Thoracic aorta (tissue), 2 donors: ENCODE measurements around the gene IFNA16. TPM values are rescaled to one million over a fixed set of nuclear protein-coding genes. Genes with fewer than 3 reads are reported as not detected.
"Not testable (repeated sequence)": the region's sequence is repeated elsewhere in the genome, so short reads cannot be mapped to it uniquely, and the experiment has no call there.

Source experiments
- ATAC-seq: fragments of 150-250 bp; one replicate; pipeline ENCODE4 v1.8.0; 2017; ENCODE audit warnings: low read depth; ENCODE audit not compliant: insufficient number of reproducible peaks, low FRiP score
- DNase-seq: peaks from one replicate; pipeline ENCODE4 v3.0.0-alpha.2; 2020; ENCODE audit warnings: low spot score
- H3K27ac ChIP-seq, 2 donors: fragments of 200-600 bp; sonication (generic); 1 replicate in 1 of 2; 2 replicates in 1 of 2; pipeline ENCODE4 v1.5.1; 2016; ENCODE audit warnings: mild to moderate bottlenecking in 2 of 2, moderate library complexity in 2 of 2
- H3K27me3 ChIP-seq: fragments of 200-600 bp; sonication (generic); replicated peaks from 2 replicates; pipeline ENCODE4 v1.6.0; 2016; ENCODE audit warnings: mild to moderate bottlenecking; ENCODE audit not compliant: insufficient read depth
- H3K36me3 ChIP-seq: fragments of 200-600 bp; sonication (generic); one replicate; pipeline ENCODE4 v1.5.1; 2016
- H3K4me1 ChIP-seq, 2 donors: fragments of 200-600 bp; sonication (generic); 1 replicate in 1 of 2; 2 replicates in 1 of 2; pipeline versions ENCODE4 v1.5.1 to v1.6.0; 2016; ENCODE audit warnings: low read depth in 2 of 2, mild to moderate bottlenecking in 1 of 2; ENCODE audit not compliant: control insufficient read depth in 1 of 2
- H3K4me3 ChIP-seq: fragments of 200-600 bp; sonication (generic); 2 replicates; pipeline ENCODE4 v1.5.1; 2016; ENCODE audit warnings: mild to moderate bottlenecking
- H3K9me3 ChIP-seq: fragments of 200-600 bp; sonication (generic); 2 replicates; pipeline ENCODE4 v1.5.1; 2016
- total RNA-seq, 2 donors: library from RNA; depleted of rRNA; stranded (reverse); fragments of >200 nt; gene quantifications; one replicate each; pipeline versions ENCODE4 v1.1.0 to v1.2.3, GENCODE V29; 2016
- TF ChIP-seq, protein P1 (sequence below): fragments of 200-600 bp; sonication (generic); IDR thresholded peaks from one replicate; pipeline ENCODE4 v1.5.1; 2019; ENCODE audit warnings: antibody characterized with exemption

IFNA16 gene
- total RNA-seq, 2 donors from 2014 or later: not detected

DNA sequence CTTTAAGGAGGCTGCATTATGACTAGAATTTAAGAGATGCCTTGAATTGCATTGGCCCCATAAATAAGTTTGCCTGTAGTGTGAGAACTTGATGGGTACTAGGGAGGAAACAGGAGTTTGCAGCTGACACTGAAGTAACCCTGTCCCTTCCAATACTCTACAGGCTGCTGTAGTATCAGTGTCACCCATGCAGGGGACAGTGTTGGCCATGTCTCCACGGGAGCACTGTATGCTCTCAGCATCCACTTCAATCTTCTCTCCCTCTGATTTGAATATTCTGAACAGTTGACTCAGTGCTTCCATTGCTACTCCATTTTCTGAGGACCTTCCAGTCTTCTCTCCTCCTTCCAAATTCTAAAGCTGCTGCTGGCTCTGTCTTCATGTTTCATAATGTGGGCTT lies 34.1 kb upstream of the IFNA16 start:
- H3K27me3 ChIP-seq: no peaks in the 10 kb centered on the region
- DNase-seq (no peak), ATAC-seq (no peak)
- H3K4me3 ChIP-seq: no peak overlapping the region
- no peak overlapping the region for H3K27ac ChIP-seq
- H3K9me3 ChIP-seq: no peaks in the 10 kb centered on the region
- peaks cover 0 to 3% of the 10 kb centered on the region in 2 donors for H3K4me1 ChIP-seq
- H3K36me3 ChIP-seq: no peaks in the 10 kb centered on the region
- TF ChIP-seq, protein P1, sequence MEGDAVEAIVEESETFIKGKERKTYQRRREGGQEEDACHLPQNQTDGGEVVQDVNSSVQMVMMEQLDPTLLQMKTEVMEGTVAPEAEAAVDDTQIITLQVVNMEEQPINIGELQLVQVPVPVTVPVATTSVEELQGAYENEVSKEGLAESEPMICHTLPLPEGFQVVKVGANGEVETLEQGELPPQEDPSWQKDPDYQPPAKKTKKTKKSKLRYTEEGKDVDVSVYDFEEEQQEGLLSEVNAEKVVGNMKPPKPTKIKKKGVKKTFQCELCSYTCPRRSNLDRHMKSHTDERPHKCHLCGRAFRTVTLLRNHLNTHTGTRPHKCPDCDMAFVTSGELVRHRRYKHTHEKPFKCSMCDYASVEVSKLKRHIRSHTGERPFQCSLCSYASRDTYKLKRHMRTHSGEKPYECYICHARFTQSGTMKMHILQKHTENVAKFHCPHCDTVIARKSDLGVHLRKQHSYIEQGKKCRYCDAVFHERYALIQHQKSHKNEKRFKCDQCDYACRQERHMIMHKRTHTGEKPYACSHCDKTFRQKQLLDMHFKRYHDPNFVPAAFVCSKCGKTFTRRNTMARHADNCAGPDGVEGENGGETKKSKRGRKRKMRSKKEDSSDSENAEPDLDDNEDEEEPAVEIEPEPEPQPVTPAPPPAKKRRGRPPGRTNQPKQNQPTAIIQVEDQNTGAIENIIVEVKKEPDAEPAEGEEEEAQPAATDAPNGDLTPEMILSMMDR: no peak

DNA sequence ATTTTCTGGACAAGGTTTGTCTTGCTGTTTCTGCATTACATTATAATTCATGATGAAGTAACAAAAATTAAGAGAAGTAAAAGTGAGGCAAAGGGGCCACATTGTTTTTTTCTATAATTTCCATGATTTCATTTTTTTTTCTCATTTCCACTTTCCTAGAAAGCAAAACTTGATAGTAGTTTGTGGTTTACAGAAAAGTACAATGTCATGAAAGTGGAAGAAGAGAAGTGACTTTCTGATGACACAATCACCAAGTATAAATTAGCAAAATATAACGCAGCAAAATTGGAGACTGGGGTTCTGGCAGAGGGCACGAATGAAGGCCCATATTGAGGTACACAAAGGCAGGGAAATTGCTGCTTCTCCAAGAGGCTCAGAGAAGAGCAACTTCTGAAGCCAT lies 27.7 kb upstream of the IFNA16 start:
- H3K9me3 ChIP-seq: no peaks in the 10 kb centered on the region
- TF ChIP-seq, protein P1: no peak

GRCh38 chr9:21239911-21240310 lies 22.8 kb upstream of the IFNA16 start, which contains the start of gene IFNA14:
IFNA14 (minus strand) TSS chr9:21240005; CDS start chr9:21239935, 70 bp downstream.
- no peaks in the 10 kb centered on the region for H3K9me3 ChIP-seq
- TF ChIP-seq, protein P1: no peak
- ATAC-seq (no peak), DNase-seq (no peak)
- no peaks in the 10 kb centered on the region for H3K4me1 ChIP-seq
- H3K36me3 ChIP-seq: no peaks in the 10 kb centered on the region
- H3K27ac ChIP-seq: no peak within 1 kb of the TSS
- no peak within 1 kb of the TSS for H3K4me3 ChIP-seq
- H3K27me3 ChIP-seq: no peaks in the 10 kb centered on the region

More for the DNA sequence above, 27.7 kb upstream of the IFNA16 start:
- DNase-seq: no peak
- no peaks in the 10 kb centered on the region for H3K27me3 ChIP-seq
- ATAC-seq: no peak
- no peaks in the 10 kb centered on the region for H3K36me3 ChIP-seq
- H3K27ac ChIP-seq: no peak overlapping the region
- H3K4me1 ChIP-seq: no peaks in the 10 kb centered on the region
- no peak overlapping the region for H3K4me3 ChIP-seq

GRCh38 chr9:21236360-21236714 lies 19.2 kb upstream of the IFNA16 start:
- not testable (repeated sequence) for H3K4me1 ChIP-seq, H3K36me3 ChIP-seq, H3K4me3 ChIP-seq, ATAC-seq, H3K27me3 ChIP-seq, H3K9me3 ChIP-seq, DNase-seq, H3K27ac ChIP-seq

GRCh38 chr9:21235468-21236359 lies 18.6 kb upstream of the IFNA16 start:
- not testable (repeated sequence) for H3K4me3 ChIP-seq, H3K27ac ChIP-seq, H3K27me3 ChIP-seq, H3K4me1 ChIP-seq, H3K36me3 ChIP-seq, DNase-seq, H3K9me3 ChIP-seq, ATAC-seq

DNA sequence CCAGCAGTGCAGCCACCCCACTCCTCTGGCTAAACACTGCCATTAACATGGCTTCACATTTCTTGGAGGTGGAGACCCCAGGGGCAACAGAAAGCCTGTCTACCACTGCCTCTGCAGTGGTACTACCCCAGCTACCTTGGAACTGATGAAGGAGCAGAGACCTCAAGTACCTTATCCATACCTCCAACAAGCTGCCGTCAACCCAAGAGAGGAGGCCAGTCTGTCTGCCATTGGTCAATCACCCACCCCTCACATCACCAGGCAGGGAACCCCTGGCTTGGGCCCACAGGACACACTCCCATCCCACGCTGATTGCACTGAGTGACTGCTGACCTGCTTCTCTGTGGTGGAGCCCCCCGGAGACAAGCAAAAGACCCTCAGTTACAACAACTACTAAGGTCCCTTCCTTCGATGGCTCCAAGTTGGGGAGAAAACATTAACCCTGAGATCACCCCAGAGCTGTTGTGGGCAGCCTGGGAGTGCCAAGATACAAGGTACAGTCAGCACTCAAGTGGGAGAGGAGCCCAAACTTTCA lies 17.1 kb upstream of the IFNA16 start:
- Histone ChIP-seq H3K36me3 (no peaks in the 10 kb centered on the region), H3K4me3 (no peak overlapping the region), H3K27ac (no peak overlapping the region), H3K27me3 (no peaks in the 10 kb centered on the region), H3K4me1 (no peaks in the 10 kb centered on the region), H3K9me3 (no peaks in the 10 kb centered on the region)
- ATAC-seq (no peak), DNase-seq (no peak)
- TF ChIP-seq, protein P1: no peak
